Measurements from ENCODE around the gene ZYX. TPM values are rescaled to one million over a fixed set of nuclear protein-coding genes. Genes with fewer than 3 reads are reported as not detected.

Gene ZYX
- polyA plus RNA-seq, 2 of the 4 experiments (the other 2 are of a cell fraction), result 13.3 to 109 TPM

GRCh38 chr7:143389316-143390103, 8.4 kb downstream of the ZYX start:
- 88% methylated on average over 13 of the region's 15 CpGs for WGBS (ENCODE audit: missing lambda C conversion rate)
- TF ChIP-seq POLR2AphosphoS2 (conservative IDR thresholded peaks at IDR 0.05; ENCODE audit: low read length) (0 out of 2 replicates have a peak, but pooled peaks have one; percentile 71), HMGXB4 (CRISPR knock-in tag; IDR thresholded peaks at IDR 0.05; ENCODE audit: borderline replicate concordance) (no peak)
- no peak for FAIRE-seq
- Histone ChIP-seq H3K9me3 (no peaks in the 10 kb centered on the region), H3K27ac (no peak overlapping the region), H3K4me3 (no peak overlapping the region), H3K4me2 (no peak overlapping the region), H3K4me1 (peaks cover 28% of the 10 kb centered on the region; the same call in 1 of the 3 replicates)
- ChIA-PET POLR2A (no interaction called here), CTCF (interaction anchor here (0.8 to 3.8 kb wide), 5 partner anchors 9 to 382 kb away, joined by 3 to 20 read pairs (median 8); partner anchors contain the start of gene EPHA1)
- DNase-seq (ENCODE audit: low read depth in 1 of 2, low spot score in 1 of 2), result no peak
- ATAC-seq, result no peak

- DNase-seq (ENCODE audit: low read depth in 1 of 2, low spot score in 1 of 2), result no peak
- H3K4me3 ChIP-seq, result no peak overlapping the region
- ChIA-PET CTCF (interaction anchor here (0.8 to 3.8 kb wide), 4 partner anchors 10 to 45 kb away, joined by 3 to 20 read pairs (median 12); no protein-coding TSS in a partner anchor), POLR2A (no interaction called here)
- ATAC-seq, result no peak
- H3K4me2 ChIP-seq, result no peak overlapping the region
- FAIRE-seq, result no peak
- no peaks in the 10 kb centered on the region for H3K9me3 ChIP-seq
- no peak for TF ChIP-seq FOSL2 (IDR thresholded peaks at IDR 0.05)
- no peak for TF ChIP-seq FOSL2 (CRISPR knock-in tag; IDR thresholded peaks at IDR 0.05)
- TF ChIP-seq CEBPB (IDR thresholded peaks at IDR 0.05), result no peak
- TF ChIP-seq REST (IDR thresholded peaks at IDR 0.05), result no peak
- TF ChIP-seq CTCF (IDR thresholded peaks at IDR 0.05), result no peak
- no peak for TF ChIP-seq ZSCAN20 (CRISPR knock-in tag; IDR thresholded peaks at IDR 0.05)
- no peak for TF ChIP-seq RFX5 (IDR thresholded peaks at IDR 0.05)
- no peak for TF ChIP-seq BHLHE40 (IDR thresholded peaks at IDR 0.05; ENCODE audit: low read depth, low read length)
- no peak for TF ChIP-seq HDAC2 (IDR thresholded peaks at IDR 0.05)
- TF ChIP-seq PBX3 (IDR thresholded peaks at IDR 0.05), result no peak
- TF ChIP-seq TFCP2L1 (CRISPR knock-in tag; IDR thresholded peaks at IDR 0.05), result no peak
- TF ChIP-seq MAZ (IDR thresholded peaks at IDR 0.05; ENCODE audit: borderline replicate concordance, low read depth, low read length), result no peak
- TF ChIP-seq ESRRA (IDR thresholded peaks at IDR 0.05; ENCODE audit: borderline replicate concordance, low read length), result no peak
- no peak for TF ChIP-seq HMGXB4 (CRISPR knock-in tag; IDR thresholded peaks at IDR 0.05; ENCODE audit: borderline replicate concordance)
- no peak for TF ChIP-seq HEYL (CRISPR knock-in tag; IDR thresholded peaks at IDR 0.05)
- TF ChIP-seq CHD2 (IDR thresholded peaks at IDR 0.05; ENCODE audit: low read length, partially characterized antibody), result no peak
- WGBS (ENCODE audit: missing lambda C conversion rate), result 93% methylated on average over 10 of the region's 10 CpGs
- no peak overlapping the region for H3K27ac ChIP-seq
- peaks cover 21% of the 10 kb centered on the region; the same call in 1 of the 3 replicates for H3K4me1 ChIP-seq
Observed at GRCh38 chr7:143390104-143390772, 9.1 kb downstream of the ZYX start.
